K562 (cell line): ENCODE data around the gene CETN1. TPM values are rescaled to one million over a fixed set of nuclear protein-coding genes. Genes with fewer than 3 reads are reported as not detected.

Experiments used
- AFF1 ChIP-seq, 2 experiments: fragments of 450-650 bp; IDR thresholded peaks; 2 replicates each; pipeline ENCODE4 v1.6.1; 2018; ENCODE audit warnings: mild to moderate bottlenecking in 2 of 2, low read depth in 1 of 2; ENCODE audit not compliant: partially characterized antibody in 2 of 2
- ARID2 ChIP-seq: fragments of 450-650 bp; IDR thresholded peaks from 2 replicates; pipeline ENCODE4 v1.6.1; 2017; ENCODE audit warnings: antibody characterized with exemption, mild to moderate bottlenecking
- ARID3B ChIP-seq: fragments of 250-450 bp; sonication (Bioruptor Pico); IDR thresholded peaks from 2 replicates; pipeline ENCODE4 v1.4.0; 2020; ENCODE audit warnings: borderline replicate concordance
- BACH1 ChIP-seq: fragments of 200-800 bp; sonication (Bioruptor generic); IDR thresholded peaks from 2 replicates; pipeline ENCODE4 v1.6.1; 2016; ENCODE audit warnings: missing genetic modification characterization, missing compliant biosample characterization
- CREBBP ChIP-seq: IDR thresholded peaks from one replicate; pipeline ENCODE4 v1.6.1; 2012; ENCODE audit warnings: low read depth, mild to moderate bottlenecking, control low read depth, inconsistent platforms, low read length
- E2F4 ChIP-seq: sonication (generic); formaldehyde crosslinking; IDR thresholded peaks from 2 replicates; pipeline ENCODE4 v1.8.0; 2022; ENCODE audit warnings: mild to moderate bottlenecking, low read depth, missing genetic modification reagents
- TFE3 ChIP-seq: fragments of 450-650 bp; formaldehyde crosslinking; IDR thresholded peaks from 2 replicates; pipeline ENCODE4 v1.4.0; 2020; ENCODE audit warnings: mild to moderate bottlenecking, mixed read lengths
- ZBTB34 ChIP-seq: fragments of 250-450 bp; sonication (Bioruptor Pico); IDR thresholded peaks from 2 replicates; pipeline ENCODE4 v1.8.0; 2021; ENCODE audit warnings: mild to moderate bottlenecking, moderate library complexity
- ZNF124 ChIP-seq: sonication (generic); formaldehyde crosslinking; IDR thresholded peaks from 2 replicates; pipeline ENCODE4 v1.8.1; 2022; ENCODE audit warnings: missing genetic modification reagents
- polyA plus RNA-seq, 8 experiments: library from polyadenylated mRNA; depleted of rRNA in 4 of 8; stranded (reverse) in 5 of 8; unstranded in 3 of 8; fragments of >200 nt; fragmentation: Nextera tagmentation in 2 of 8; fragmentation: Illumina TruSeq in 1 of 8; extraction: Ambion mirVana in 2 of 8; extraction: Trizol in 1 of 8; gene quantifications; 2 replicates each; pipeline versions ENCODE4 v1.2.1 to v1.2.3, GENCODE V29; 2011 to 2014; ENCODE audit warnings: inconsistent platforms in 1 of 8, missing spikeins in 1 of 8
- total RNA-seq, 7 experiments: library from RNA; depleted of rRNA in 6 of 7; stranded (reverse); fragments of >200 nt in 6 of 7; fragmentation: Illumina TruSeq in 2 of 7; extraction: Trizol in 2 of 7; gene quantifications; 2 replicates each; pipeline versions ENCODE4 v1.2.1 to v1.2.3, GENCODE V29; 2011 to 2021; ENCODE audit warnings: low replicate concordance in 1 of 7

The CETN1 gene
- total and polyA plus RNA-seq, 9 of the 15 experiments (the other 6 are each of a cell fraction or from before 2014, with no cell fraction given): 0.07 to 0.34 (median 0.19) TPM; not detected in 3

GRCh38 chr18:533995-534601 lies 46.1 kb upstream of the CETN1 start (continued):
- TF ChIP-seq AFF1 (IDR thresholded peaks at IDR 0.05; ENCODE audit: low read depth in 1 of 2, partially characterized antibody in 2 of 2) (no peak), E2F4 (CRISPR knock-in tag) (no peak), ZBTB34 (CRISPR knock-in tag) (no peak), ZNF124 (CRISPR knock-in tag) (no peak), TFE3 (CRISPR knock-in tag) (no peak), BACH1 (tag) (no peak), ARID2 (no peak), ARID3B (CRISPR knock-in tag) (no peak), CREBBP (no peak)
- TF ChIP-seq, all 486 proteins: peak for 0
